HEK293T (cell line): ENCODE data around the gene GABRA5.

Source experiments
- BHLHE40 ChIP-seq: fragments of 450-650 bp; IDR thresholded peaks from 2 replicates; pipeline ENCODE4 v1.6.1; 2016; ENCODE audit warnings: mild to moderate bottlenecking, moderate library complexity, borderline replicate concordance
- ELF4 ChIP-seq: fragments of 450-650 bp; IDR thresholded peaks from 2 replicates; pipeline ENCODE4 v1.6.1; 2017; ENCODE audit warnings: antibody characterized with exemption

- no peak for TF ChIP-seq ELF4
- TF ChIP-seq BHLHE40 = no peak
Observed at GRCh38 chr15:26873846-26874245, 7.0 kb downstream of the GABRA5 start.
